GM03348 (cell line): Measurements from ENCODE around the gene CARNS1.

Experiments
- DNase-seq: peaks from one replicate; pipeline ENCODE4 v3.0.0; 2012; ENCODE audit warnings: low spot score

CARNS1 gene, protein sequence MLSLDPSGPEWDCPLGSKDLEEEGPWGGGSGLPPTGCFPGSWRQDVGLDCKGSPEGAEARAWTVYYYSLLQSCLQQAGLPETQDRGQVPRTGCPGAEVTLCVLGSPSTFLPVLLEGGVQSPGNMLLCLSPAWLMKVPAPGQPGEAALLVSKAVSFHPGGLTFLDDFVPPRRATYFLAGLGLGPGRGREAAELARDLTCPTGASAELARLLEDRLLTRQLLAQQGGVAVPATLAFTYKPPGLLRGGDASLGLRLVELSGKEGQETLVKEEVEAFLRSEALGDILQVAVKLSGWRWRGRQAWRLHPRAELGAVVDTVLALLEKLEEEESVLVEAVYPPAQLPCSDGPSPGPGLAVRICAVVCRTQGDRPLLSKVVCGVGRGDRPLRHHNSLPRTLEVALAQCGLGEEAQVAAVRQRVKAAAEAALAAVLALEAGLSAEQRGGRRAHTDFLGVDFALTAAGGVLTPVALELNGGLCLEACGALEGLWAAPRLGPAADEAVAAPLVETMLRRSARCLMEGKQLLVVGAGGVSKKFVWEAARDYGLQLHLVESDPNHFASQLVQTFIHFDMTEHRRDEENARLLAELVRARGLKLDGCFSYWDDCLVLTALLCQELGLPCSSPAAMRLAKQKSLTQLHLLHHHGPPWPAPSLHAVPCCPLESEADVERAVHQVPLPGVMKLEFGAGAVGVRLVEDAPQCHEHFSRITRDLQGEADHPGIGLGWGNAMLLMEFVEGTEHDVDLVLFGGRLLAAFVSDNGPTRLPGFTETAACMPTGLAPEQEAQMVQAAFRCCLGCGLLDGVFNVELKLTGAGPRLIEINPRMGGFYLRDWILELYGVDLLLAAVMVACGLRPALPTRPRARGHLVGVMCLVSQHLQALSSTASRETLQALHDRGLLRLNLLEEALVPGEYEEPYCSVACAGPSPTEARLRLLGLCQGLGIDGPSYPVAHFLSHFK

DNA sequence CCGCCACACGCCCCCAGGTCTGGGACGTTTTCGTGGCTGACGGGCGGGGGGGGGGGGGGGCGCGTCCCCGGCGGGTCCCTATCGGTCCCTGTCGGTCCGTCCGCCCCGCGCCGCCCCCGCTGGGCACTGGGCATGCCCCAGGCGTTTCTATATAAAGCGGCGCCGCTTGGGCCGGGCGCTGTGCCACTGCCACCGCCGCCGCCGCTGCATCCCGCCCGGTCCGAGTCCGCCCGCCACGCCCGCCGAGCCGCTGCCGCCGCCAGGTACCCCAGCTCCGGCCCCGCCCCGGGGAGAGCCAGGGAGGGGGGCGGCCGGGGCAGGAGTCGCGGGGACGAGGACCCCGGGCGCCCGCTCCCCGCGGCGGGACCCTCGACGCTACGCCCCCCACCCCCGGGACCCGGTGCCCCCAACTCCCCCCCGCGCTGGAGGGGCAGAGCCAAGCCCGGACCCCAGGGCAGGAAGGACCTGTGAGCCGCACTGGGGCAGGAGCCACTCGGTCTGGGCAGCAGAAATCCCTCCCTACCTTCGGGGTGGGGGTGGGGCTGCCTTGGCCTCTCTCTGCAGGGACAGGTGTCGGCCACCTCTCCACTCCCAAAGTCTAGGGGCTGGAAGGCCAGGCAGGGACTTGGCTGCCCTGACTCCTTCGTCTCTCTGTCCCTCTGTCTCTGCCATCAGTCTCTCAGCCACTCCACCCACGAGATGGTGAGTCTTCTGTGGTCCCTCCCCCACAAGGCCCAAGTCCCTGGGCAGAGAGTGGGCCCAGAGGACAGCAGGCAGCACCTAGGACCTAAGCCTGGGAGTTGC lies at the start of gene CARNS1:
TSS of gene CARNS1 (plus strand) at position 178 of the 804 bp plus-strand sequence. CDS start at position 700, 522 bp downstream.
- no peak for DNase-seq

DNA sequence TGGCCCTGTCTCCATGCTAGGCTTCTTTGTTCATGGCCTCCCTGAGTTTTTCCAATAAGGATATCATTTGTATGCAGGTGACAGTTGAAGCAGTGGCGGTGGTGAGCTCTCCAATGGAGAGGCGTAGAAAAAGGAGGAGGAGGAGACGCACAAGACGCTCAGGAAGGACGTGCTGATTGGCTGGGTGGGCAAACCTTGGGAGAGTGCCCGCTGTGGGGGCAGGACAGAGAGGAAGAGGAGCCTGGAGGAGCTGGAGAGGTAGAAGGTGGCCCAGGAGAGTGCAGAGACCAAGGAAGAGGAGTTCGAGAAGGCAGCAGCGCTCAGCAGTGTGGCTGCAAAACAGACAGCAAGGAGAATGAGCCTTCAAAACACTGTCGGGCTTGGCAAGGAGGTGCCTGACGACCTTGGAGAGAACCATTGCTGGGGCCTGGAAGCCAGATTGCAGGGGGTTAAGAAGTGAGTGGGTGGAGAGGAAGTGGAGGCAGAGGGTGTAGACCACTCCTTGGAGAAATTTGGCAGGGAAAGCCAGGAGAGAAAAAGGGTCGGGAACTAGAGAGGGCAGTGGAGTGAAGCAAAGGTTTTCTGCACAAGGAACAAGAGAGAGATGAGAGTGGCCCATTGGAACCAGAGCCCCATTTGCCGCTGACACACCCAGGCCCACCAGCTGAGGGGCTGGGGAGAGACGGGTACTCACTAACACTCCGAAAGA lies 49.6 kb upstream of the CARNS1 start:
- no peak for DNase-seq

DNA sequence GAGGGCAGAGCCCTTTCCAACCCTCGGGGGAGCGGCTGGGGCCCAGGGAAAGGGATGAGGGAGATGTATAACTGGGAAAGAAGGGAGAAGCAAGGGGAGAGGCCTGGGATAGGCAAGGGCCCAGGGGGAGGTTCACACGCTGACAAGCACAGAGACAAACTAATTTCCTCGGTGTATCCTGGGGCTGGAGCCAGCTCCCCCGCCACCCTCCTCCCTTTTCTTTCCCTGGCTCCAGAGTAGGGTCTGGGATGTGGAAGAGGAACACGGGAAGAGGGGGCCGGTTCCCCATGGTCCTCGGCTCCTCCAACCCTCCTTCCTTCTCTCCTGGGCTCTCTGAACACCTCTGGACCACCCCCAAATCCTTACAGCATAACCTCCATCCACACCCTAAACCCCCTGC lies 48.9 kb upstream of the CARNS1 start:
- no peak for DNase-seq

DNA sequence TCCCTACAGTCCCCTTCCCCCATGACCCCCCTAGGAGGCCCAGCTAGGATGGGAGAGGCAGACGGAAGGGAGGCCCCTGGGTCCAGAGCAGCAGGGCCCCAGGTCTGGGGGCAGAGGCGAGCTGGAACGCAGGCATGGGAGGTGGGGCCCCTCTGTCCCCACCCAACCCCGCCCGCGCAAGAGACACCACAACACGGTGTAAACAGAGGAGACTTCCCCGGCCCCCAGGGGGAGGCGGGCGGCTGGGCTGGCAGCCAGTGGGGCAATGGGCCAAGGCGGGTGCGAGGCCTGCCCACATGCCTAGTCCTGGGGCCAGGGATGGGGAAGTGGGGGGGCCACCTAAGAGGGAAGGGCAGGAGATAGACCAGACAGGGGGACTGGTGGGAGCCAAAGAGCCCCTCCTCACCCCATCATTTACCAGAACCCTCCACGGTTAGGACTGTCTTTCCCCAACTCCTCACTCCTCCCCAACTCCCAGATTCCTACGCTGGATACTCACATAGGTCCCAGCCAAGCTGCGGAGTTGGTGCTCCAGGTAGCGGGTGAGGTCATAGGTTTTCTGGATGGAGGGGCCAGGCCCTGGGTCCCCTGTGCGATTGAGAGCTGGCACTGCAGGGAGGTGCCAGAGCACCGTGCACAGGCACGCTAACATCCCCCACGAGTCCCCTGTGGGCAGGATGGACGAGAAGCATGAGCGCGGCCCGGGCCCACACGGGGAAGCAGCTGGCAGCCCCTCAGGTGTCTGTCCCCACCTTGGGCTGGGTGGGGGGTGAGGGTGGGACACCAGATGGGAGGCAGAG lies 48.3 kb upstream of the CARNS1 start:
- no peak for DNase-seq

DNA sequence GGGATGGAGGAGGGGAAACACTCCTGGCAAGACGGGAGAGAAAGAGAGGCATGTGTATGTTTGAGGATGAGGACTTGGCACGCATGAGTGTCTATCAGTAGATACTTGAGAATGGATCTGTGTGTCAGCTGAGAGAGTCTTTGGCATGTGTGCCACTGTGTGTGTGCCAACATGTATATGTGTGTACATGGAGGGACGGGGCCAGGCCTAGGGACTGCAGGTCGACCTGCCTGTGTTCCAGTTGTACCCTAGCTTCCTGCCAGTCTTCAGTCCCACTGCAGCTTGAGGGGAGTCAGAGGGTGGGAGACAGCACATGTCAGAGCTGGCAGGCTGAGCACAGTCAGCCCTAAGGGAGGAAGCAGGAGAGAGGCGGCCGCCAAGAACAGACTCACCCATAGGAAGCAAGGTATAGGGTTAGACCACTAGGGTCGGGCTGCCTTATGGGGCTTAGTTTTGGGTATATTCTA lies 47.7 kb upstream of the CARNS1 start:
- no peak for DNase-seq

DNA sequence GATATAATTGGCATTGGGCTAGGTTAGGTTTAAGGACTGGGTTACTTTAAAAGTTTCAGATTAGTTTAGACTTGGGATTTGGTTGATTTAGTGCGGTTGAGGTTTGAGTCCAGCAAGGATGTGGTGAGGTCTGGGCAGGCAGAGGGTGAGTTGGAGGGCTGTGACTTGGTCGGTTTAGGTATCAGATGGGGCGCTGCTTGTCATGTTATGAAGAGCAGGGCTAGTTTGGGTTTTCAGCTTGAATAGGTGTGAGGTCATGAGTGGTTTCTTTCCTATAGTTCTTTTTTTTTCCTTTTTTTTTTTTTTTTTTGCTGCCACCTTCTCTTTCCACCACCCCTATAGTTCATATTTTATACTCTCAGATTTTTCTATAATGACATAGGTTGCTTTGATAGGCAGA lies 46.9 kb upstream of the CARNS1 start:
- no peak for DNase-seq

DNA sequence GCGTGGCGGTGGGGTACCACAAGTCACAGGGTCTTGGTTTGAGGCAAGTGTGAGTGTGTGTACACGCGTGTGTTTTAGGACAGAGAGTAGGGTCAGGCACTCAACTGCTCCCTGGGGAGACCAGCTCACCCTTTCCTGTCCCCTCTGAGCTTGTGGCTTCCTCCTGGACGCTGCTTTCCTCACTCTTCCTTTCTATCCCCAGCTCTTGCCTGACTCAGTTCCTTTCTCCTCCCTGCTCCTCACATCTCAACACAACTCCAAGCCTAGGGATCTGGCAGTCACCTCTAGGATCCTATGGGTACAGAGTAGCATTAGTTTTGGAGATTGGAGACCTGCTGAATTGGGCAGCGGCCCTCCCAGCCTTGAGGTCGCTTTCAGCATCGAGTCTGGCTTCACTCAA lies 46.2 kb upstream of the CARNS1 start:
- no peak for DNase-seq

DNA sequence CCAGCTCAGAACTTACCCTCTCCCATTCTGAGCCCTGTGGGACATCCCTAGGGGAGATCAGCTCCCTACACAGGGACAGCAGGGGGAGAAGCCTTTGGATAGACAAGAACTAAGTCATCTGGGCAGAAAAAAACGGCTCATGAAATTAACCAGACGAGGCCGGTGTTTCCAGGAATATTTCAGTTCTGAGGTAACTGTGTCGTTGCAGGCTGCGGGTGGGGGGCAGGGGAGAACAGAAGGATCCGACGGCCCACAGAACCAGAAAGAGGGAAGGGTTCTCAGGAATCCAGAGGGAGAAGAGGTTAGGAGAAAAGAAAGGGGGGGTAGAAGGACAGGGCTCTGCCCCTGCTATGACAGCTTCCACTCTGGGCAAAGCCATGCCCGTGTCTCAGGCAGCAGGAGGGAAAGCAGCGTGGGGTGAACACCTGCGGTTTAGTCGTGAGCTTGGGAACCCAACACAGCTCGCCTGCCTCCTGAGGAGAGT lies 45.6 kb upstream of the CARNS1 start:
- no peak for DNase-seq

DNA sequence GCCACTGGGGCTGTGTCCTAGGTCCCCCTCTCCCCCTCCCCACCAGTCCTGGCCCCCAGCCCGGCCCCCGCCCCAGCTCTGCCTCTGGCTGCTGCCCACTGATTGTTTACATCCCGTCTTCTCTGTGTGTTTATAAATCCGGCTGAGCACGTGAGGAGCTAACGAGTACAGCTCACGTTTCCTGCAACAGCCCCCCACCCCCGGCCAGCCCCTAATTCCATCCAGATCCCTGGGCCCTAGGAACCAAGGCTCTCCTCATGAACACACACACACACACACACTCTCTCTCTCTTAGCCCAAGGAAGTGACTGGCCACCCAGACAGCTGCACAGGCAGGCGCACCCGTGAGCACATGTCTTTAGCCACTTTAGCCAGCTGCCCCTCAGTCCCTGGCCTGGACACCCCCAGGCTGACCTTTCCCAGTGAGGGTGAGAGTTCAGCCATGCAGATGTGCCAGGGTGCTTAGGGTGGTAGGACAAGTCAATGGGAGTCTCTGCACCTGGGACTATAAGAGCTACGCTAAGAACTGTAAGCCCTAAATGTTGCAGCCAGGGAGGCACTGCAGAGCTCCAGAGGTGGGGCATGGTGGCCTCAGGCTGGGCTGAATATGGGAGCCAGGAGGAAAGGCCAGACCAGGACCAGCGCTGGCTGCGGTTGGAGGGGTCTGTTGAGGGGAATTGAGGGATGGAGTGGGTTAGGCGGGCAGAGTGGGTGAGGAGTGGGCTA lies 45.0 kb upstream of the CARNS1 start:
- no peak for DNase-seq

DNA sequence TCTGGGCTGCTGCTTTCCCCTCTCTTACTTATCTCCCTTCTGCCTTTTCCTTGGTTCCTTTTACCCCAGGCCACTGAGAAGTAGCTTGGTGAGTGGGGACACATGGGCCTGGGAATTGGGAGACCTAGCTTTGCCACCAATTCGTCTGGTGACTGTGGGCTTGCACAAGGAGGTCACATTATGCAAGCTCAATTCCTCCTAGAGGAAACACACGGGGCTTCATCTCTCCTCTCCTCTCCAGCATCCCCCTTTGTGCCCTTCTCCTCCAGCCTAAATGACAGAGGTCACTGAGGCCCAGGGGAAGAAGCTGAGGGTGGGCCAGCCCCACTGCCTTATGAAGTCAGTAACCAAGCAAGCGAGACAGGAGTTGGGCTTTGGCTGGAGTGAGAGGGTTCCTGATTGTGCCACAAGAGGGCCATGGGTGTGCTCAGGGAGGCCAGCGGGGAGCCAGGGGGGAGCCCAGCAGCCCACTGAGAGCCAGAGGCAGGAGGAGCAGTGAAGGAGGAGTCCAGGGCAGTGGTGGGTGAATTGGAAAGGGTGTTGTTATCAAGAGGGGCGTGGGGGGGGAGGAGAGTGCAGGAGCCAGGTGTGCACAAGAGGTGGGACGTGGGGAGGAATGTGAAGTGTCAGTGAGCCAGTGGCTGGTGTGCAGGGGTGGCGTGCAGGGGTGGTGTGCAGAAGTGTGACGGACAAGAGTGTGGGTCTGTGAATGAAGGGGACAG lies 44.1 kb upstream of the CARNS1 start:
- peak; percentile 83 for DNase-seq

DNA sequence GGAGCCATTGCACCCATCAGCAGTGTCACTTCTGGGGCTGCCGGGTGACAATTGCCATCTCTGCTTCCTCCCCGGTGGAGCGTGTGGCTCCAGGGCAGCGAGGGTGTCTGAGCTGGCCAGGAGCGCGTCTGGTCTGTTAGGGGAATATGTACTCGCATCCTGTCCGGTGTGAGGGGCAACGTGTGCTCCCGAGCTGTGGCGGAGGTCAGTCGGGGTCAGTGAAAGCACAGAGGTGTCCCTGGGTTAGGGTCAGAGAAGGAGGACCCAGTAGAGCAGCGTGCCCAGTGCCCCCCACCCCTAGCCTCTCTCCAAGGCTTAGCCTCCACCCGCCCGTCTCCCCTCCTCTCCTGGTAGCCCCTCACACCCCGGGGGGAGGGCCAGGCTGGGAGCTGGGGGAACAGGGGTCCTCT lies 43.6 kb upstream of the CARNS1 start:
- no peak for DNase-seq

DNA sequence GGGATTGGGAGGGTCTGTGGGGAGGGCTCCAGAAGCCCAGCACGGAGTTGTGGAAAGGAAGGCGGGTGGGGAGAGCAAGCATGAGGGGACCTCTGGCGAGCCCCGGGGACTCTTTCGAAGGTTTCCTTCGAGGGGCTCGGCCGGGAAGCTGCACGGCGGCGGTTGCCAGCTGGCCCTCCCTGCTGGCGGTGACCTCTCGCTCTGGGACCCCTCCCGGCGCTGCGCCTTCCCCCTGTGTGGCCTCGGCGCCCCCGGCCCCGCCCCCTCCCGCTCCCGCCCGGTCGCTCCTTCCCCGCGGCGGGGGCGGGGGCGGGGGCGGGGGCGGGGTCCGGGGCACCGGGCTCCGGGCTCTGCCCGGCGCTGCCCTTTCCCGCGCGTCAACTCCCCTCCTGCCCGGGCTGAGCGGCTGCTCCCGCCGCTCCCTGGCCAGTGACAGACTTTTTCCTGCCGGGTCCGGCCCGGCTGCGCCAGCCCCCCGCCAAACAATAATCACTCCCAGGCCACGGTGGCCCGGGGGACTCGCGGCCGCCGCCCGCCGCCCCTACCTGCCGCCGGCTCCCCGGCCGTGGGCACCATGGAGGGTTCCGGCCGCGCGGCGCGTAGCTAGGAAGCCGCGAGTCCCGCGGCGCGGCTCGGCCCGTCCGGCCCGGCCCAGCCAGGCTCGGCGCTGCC lies 43.0 kb upstream of the CARNS1 start:
- DNase-seq, result peak; percentile 69

DNA sequence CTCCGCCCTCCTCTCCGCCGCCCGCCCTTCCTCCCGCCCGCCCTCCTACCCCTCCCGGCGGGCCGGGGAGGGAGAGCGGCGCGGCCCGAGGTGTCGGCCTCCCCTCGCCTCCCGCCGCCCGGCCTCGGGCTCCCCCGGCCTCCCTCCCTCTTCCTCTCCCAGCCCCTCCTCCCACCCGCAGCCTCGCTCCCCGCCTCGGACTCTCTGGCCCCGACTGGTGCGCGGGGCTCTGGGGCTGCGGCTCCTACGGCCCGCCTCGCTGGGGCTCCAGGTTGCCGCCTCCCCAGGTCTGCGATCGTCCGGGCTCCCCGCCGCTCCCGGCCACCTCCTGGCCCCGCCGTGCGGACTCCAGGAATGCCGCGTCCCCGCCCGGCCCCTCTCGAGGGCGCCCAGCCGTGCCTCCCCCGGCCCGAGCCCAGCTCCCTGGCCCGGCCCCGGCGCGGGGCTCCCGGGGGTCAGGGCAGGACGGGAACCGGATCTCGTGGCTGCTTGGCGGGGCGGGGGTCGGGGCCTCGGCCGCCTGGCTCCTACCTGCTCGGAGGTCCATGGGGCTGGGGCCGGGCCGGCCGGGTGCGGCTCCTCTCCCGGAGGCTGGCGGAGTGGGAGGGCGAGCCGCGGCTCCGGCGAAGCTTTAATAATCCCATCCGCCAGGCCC lies 42.4 kb upstream of the CARNS1 start, which contains the start of gene CLCF1:
TSS of gene CLCF1 (minus strand) at position 606 of the 655 bp plus-strand sequence. CDS start at position 547, 59 bp downstream.
- DNase-seq, result peak; percentile 87

DNA sequence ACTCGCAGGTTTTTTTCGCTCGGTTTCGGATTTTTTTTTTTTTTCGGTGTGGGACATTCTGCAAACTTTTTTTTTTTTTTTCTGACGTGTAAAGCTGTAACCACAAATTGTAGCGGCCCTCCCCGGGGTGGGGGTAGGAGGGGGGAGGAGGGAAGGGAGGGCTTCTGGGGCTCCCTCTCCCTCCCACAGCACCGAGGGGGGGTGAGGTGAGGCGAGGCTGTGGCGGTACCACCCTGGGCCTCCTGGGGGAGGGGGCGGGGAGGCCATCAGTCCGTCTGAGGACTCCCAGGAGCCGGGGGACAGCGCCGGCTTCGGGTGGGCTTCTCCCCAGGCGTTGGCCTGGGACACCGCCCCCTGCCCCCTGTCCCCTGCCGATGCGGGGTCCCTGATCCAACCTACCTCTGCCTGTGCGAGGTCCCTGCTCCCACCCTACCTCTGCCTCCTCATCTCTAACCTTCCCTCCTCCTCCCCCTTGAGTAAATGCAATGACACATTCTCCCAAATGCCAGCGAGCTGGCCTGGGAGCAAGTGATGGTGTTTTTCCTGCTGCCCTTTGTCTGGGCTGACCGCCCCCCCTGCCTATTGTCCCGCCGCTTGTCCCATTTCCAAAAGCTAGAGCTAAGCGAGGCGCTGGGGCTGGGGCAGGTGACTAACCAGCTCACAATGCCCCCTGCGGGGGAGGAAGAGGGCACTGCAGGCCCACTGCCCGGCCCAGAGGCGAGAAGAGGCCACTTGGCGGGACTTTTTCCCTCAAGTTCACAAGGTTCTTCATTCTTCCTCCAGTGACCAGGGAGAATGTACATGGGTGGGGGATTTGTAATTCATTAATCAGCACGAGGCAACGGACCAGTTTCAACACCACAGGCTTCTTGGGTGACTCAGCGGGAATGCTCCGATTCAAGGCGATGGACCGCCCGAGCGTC lies 41.6 kb upstream of the CARNS1 start:
- peak; percentile 94 for DNase-seq

DNA sequence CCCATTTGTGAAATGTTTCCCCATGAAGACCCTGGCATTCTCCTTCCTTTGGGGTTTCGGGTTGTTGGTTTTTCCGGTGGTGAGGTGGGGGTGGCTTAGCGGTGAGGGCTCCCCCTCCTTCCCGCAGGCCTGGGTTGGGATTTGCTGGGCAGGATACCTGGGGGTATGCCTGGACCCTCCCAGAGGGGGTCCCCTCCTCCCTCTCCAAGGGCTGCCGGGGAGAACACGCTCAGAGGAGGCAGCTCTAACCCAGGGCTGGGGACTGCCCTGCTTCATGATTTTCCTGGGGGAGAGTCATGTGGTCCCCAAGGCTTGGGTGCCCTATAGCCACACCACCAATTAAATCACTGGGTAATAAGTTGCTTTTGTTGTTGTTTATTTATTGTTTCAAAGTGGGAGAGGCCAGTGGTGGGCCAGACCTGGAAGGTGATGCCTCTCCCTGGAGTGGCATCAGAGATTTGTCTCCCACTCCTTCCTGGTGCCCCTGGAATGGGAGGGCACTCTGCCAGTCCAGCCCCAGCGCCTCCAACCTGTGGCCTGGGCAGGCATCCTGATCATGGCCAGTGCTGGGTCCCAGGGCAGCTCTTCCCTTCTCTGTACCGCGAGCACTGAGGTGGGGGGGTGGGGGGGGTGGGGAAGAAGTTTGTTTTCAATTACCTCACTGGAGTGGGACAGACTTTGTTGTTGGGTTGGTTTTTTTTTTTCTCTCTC lies 40.8 kb upstream of the CARNS1 start:
- peak; percentile 47 for DNase-seq
